ENCODE results near the gene PSRC1. TPM values are rescaled to one million over a fixed set of nuclear protein-coding genes. Genes with fewer than 3 reads are reported as not detected.
A peak's percentile ranks its signal among the peaks of the same experiment; 100 is the strongest.

Gene PSRC1
- polyA plus RNA-seq, 1 of the 3 experiments (the other 2 are of a cell fraction), result 19.4 TPM

GRCh38 chr1:109257682-109258421 is 25.1 kb downstream of the PSRC1 start:
- no peak overlapping the region for H3K4me3 ChIP-seq (ENCODE audit: low read depth in 2 of 2, low read length in 1 of 2)
- H2AFZ ChIP-seq (ENCODE audit: low read depth), result no peak overlapping the region
- H3K4me1 ChIP-seq (ENCODE audit: control insufficient read depth in 1 of 2, insufficient read depth in 2 of 2, low read depth in 1 of 2, low read length in 1 of 2), result peaks cover 0 to 47% of the 10 kb centered on the region in 2 experiments; a peak in 2 of 4 replicates
- H4K20me1 ChIP-seq (ENCODE audit: insufficient read depth), result no peaks in the 10 kb centered on the region
- H3K27ac ChIP-seq (ENCODE audit: low read depth in 2 of 2, low read length in 1 of 2), result no peak overlapping the region
- no peak for TF ChIP-seq GABPA (IDR thresholded peaks at IDR 0.05; ENCODE audit: low read depth)
- TF ChIP-seq ELF1 (IDR thresholded peaks at IDR 0.05), result no peak
- TF ChIP-seq MXI1 (IDR thresholded peaks at IDR 0.05; ENCODE audit: low read depth, low read length), result no peak
- TF ChIP-seq JUND (IDR thresholded peaks at IDR 0.05), result no peak
- no peak for TF ChIP-seq GATA2 (CRISPR knock-in tag; IDR thresholded peaks at IDR 0.05)
- no peak for TF ChIP-seq SIN3A (IDR thresholded peaks at IDR 0.05; ENCODE audit: borderline replicate concordance, low read depth, low read length)
- TF ChIP-seq FOXM1 (IDR thresholded peaks at IDR 0.05; ENCODE audit: low read depth), result no peak
- TF ChIP-seq YY1 (IDR thresholded peaks at IDR 0.05; ENCODE audit: low read depth), result no peak
- no peak for TF ChIP-seq FOSL2 (IDR thresholded peaks at IDR 0.05; ENCODE audit: borderline replicate concordance, low read depth)
- TF ChIP-seq TEAD4 (IDR thresholded peaks at IDR 0.05; ENCODE audit: borderline replicate concordance, insufficient read depth), result no peak
- TF ChIP-seq TCF12 (IDR thresholded peaks at IDR 0.05), result no peak
- H3K36me3 ChIP-seq (replicated peaks in 1 of 2; ENCODE audit: control insufficient read depth in 1 of 2, insufficient read depth in 2 of 2, low read length in 1 of 2), result peaks cover 0 to 5% of the 10 kb centered on the region in 2 experiments
- no peaks in the 10 kb centered on the region for H3K27me3 ChIP-seq (ENCODE audit: insufficient read depth)
- no peaks in the 10 kb centered on the region for H3F3A ChIP-seq (replicated peaks; ENCODE audit: insufficient read depth)
- no peaks in the 10 kb centered on the region for H3K9me3 ChIP-seq
- H3K9me2 ChIP-seq, result no peaks in the 10 kb centered on the region
- no peak overlapping the region for H3K4me2 ChIP-seq
- no peak overlapping the region for H3K9ac ChIP-seq
- peak; percentile 44 for DNase-seq
- ChIA-PET POLR2A (no interaction called here), CTCF (interaction anchor here (0.6 to 1.0 kb wide), 2 partner anchors 141 to 274 kb away, joined by 3 read pairs; no protein-coding TSS in a partner anchor)
- WGBS (ENCODE audit: low lambda C conversion rate), result 90% methylated on average over 11 of the region's 15 CpGs
- H3K79me2 ChIP-seq (ENCODE audit: insufficient read depth), result no peaks in the 10 kb centered on the region

DNA sequence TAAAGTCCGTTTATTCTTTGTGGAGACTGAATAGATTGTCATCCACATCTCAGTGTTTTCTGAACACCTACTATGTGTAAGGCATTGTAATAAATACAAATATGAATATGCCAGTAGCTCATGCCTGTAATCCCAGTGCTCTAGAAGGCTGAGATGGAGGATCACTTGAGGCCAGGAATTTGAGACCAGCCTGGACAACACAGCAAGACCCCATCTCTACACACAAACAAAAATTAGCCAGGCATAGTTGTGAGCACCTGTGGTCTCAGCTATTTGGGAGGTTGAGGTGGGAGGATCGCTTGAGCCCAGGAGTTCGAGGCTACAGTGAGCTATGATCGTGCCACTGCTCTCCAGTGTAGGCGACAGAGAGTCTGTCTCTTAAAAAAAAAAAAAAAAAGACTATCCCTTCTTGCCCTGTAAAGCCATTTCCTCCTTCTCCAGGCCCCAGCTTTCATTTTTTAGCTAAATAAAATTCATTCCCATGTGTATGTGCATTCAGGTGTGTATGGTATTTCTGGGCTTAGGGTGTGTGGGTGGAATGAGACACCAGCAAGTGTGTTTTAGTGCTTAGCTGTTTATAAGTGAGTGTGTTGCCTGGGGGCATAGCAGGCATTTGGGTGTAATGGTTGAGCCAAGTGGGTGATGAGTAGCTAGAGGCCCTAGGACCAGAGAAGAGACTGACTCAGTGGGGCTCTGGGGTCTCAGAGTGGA is 25.8 kb downstream of the PSRC1 start:
- WGBS (ENCODE audit: low lambda C conversion rate), result 89% methylated on average over 5 of the region's 5 CpGs
- no peak overlapping the region for H2AFZ ChIP-seq (ENCODE audit: low read depth)
- H3K36me3 ChIP-seq (replicated peaks in 1 of 2; ENCODE audit: control insufficient read depth in 1 of 2, insufficient read depth in 2 of 2, low read length in 1 of 2), result peaks cover 0 to 5% of the 10 kb centered on the region in 2 experiments
- no peaks in the 10 kb centered on the region for H3K79me2 ChIP-seq (ENCODE audit: insufficient read depth)
- ChIA-PET POLR2A (no interaction called here), CTCF (interaction anchor here (0.6 to 1.1 kb wide), 3 partner anchors 43 to 275 kb away, joined by 3 read pairs; no protein-coding TSS in a partner anchor)
- H3F3A ChIP-seq (replicated peaks; ENCODE audit: insufficient read depth), result no peaks in the 10 kb centered on the region
- TF ChIP-seq, protein P1, sequence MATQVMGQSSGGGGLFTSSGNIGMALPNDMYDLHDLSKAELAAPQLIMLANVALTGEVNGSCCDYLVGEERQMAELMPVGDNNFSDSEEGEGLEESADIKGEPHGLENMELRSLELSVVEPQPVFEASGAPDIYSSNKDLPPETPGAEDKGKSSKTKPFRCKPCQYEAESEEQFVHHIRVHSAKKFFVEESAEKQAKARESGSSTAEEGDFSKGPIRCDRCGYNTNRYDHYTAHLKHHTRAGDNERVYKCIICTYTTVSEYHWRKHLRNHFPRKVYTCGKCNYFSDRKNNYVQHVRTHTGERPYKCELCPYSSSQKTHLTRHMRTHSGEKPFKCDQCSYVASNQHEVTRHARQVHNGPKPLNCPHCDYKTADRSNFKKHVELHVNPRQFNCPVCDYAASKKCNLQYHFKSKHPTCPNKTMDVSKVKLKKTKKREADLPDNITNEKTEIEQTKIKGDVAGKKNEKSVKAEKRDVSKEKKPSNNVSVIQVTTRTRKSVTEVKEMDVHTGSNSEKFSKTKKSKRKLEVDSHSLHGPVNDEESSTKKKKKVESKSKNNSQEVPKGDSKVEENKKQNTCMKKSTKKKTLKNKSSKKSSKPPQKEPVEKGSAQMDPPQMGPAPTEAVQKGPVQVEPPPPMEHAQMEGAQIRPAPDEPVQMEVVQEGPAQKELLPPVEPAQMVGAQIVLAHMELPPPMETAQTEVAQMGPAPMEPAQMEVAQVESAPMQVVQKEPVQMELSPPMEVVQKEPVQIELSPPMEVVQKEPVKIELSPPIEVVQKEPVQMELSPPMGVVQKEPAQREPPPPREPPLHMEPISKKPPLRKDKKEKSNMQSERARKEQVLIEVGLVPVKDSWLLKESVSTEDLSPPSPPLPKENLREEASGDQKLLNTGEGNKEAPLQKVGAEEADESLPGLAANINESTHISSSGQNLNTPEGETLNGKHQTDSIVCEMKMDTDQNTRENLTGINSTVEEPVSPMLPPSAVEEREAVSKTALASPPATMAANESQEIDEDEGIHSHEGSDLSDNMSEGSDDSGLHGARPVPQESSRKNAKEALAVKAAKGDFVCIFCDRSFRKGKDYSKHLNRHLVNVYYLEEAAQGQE (IDR thresholded peaks at IDR 0.05; ENCODE audit: low read depth, low read length), result no peak
- TF ChIP-seq NRF1 (IDR thresholded peaks at IDR 0.05; ENCODE audit: low read depth, low read length) (no peak), IRF3 (IDR thresholded peaks at IDR 0.05; ENCODE audit: low read depth, low read length) (no peak), MEF2A (IDR thresholded peaks at IDR 0.05; ENCODE audit: borderline replicate concordance, low read depth) (no peak), YY1 (IDR thresholded peaks at IDR 0.05; ENCODE audit: low read depth) (no peak), RFX5 (IDR thresholded peaks at IDR 0.05; ENCODE audit: low read length) (no peak)
- H4K20me1 ChIP-seq (ENCODE audit: insufficient read depth), result no peaks in the 10 kb centered on the region
- H3K4me3 ChIP-seq (ENCODE audit: low read depth in 2 of 2, low read length in 1 of 2), result no peak overlapping the region
- H3K9me2 ChIP-seq, result no peaks in the 10 kb centered on the region
- no peaks in the 10 kb centered on the region for H3K27me3 ChIP-seq (ENCODE audit: insufficient read depth)
- peaks cover 0 to 53% of the 10 kb centered on the region in 2 experiments; a peak in 2 of 4 replicates for H3K4me1 ChIP-seq (ENCODE audit: control insufficient read depth in 1 of 2, insufficient read depth in 2 of 2, low read depth in 1 of 2, low read length in 1 of 2)
- no peak overlapping the region for H3K9ac ChIP-seq
- no peaks in the 10 kb centered on the region for H3K9me3 ChIP-seq
- no peak for DNase-seq
- H3K4me2 ChIP-seq, result no peak overlapping the region
- no peak overlapping the region for H3K27ac ChIP-seq (ENCODE audit: low read depth in 2 of 2, low read length in 1 of 2)

Measured in SK-N-SH (cell line).